Germinal center (tissue), 1 donor: ENCODE results near the gene IL10RA.
"Not testable (repeated sequence)": the region's sequence is repeated elsewhere in the genome, so short reads cannot be mapped to it uniquely, and the experiment has no call there.

Experiments
- DNase-seq: peaks from one replicate; pipeline ENCODE4 v3.0.0; 2012; ENCODE audit warnings: mixed read lengths, low spot score

Gene IL10RA

GRCh38 chr11:118007563-118008270 is 21.5 kb downstream of the IL10RA start:
- DNase-seq = not testable (repeated sequence)

GRCh38 chr11:118008271-118008911 is 22.2 kb downstream of the IL10RA start:
- no peak for DNase-seq

GRCh38 chr11:118009864-118010737 is 23.9 kb downstream of the IL10RA start:
- peak; percentile 33 for DNase-seq

- peak; percentile 85 for DNase-seq
Observed at GRCh38 chr11:118010738-118011461, 24.7 kb downstream of the IL10RA start.

GRCh38 chr11:118012083-118012669 is 26.0 kb downstream of the IL10RA start:
- peak; percentile 33 for DNase-seq

- DNase-seq = no peak
Observed at GRCh38 chr11:118014022-118014421, 27.8 kb downstream of the IL10RA start.

- DNase-seq = no peak
Observed at GRCh38 chr11:118015385-118015841, 29.2 kb downstream of the IL10RA start.

GRCh38 chr11:118016104-118016503 is 29.9 kb downstream of the IL10RA start:
- no peak for DNase-seq

GRCh38 chr11:118017111-118017510 is 30.9 kb downstream of the IL10RA start:
- DNase-seq = no peak

- DNase-seq = no peak
Observed at GRCh38 chr11:118017631-118018315, 31.6 kb downstream of the IL10RA start.

GRCh38 chr11:118018401-118018800 is 32.2 kb downstream of the IL10RA start:
- no peak for DNase-seq

GRCh38 chr11:118021146-118021545 is 35.0 kb downstream of the IL10RA start:
- DNase-seq = no peak

GRCh38 chr11:118027694-118028093 is 41.5 kb downstream of the IL10RA start:
- no peak for DNase-seq

GRCh38 chr11:118028626-118029025 is 42.4 kb downstream of the IL10RA start:
- no peak for DNase-seq

- no peak for DNase-seq
Observed at GRCh38 chr11:118033443-118033842, 47.2 kb downstream of the IL10RA start.

GRCh38 chr11:118042141-118042540 is 55.9 kb downstream of the IL10RA start:
- DNase-seq = no peak

GRCh38 chr11:118042796-118043195 is 56.6 kb downstream of the IL10RA start:
- no peak for DNase-seq

- no peak for DNase-seq
Observed at GRCh38 chr11:118045191-118045590, 59.0 kb downstream of the IL10RA start.

GRCh38 chr11:118046051-118046963 is 60.1 kb downstream of the IL10RA start:
- no peak for DNase-seq
